Measurements from ENCODE around the gene PBLD.

GRCh38 chr10:68272833-68273232 lies 59.9 kb downstream of the PBLD start:
- no peak for TF ChIP-seq CTCF (IDR thresholded peaks at IDR 0.05 in 4 of 5, conservative IDR thresholded peaks at IDR 0.05 in 1 of 5)
- TF ChIP-seq POLR2A (IDR thresholded peaks at IDR 0.05), result no peak

Measured in gastrocnemius medialis (tissue), 4 donors.